ENCODE results near the gene MMRN2.
"Not testable (repeated sequence)": the region's sequence is repeated elsewhere in the genome, so short reads cannot be mapped to it uniquely, and the experiment has no call there.

The MMRN2 gene

DNA sequence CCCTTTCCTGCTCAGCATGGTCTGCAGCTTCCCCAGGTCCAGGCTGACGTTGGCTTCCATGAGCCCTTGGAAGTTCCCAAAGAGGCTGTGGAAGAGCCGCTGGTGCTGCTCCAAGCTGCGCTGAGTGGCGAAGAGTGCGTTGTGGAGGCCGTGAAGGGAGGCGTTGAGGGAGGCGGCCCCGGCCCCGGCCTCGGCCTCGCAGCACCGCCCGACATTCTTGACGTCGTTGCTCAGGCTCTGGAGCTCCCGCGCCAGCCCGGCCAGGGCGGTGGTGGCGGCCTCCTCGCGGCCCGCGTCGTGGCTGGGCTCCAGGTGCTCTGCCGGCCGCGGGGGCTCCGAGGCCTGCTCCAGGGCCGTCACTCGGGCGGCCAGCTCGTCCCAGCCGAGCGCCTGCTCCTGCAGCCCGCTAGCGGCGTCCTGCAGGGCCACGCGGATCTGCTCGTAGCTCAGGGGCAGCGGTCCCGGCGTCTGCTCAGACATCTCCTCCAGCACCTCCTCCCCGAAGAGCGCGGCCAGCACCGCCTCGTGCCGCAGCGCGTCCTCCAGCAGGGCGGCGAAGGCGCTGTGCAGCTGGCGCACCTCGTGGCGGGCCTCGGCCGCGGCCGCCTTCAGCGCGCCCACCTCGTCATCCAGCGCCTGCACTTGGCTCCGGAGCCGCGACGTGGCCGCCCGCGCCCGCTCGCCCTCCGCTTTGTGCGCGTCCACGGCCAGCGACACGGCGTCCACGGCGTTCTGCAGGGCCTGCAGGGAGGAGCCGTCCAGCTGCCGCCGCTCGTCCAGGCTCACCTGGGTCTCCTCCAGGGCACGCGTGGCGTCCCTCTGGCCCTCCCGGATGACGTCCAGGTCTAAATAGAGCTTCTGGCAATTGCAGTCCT, 14.7 kb downstream of the MMRN2 start:
- H3K4me3 ChIP-seq (ENCODE audit: low read depth, low read length) = no peak overlapping the region
- TF ChIP-seq, protein P1, sequence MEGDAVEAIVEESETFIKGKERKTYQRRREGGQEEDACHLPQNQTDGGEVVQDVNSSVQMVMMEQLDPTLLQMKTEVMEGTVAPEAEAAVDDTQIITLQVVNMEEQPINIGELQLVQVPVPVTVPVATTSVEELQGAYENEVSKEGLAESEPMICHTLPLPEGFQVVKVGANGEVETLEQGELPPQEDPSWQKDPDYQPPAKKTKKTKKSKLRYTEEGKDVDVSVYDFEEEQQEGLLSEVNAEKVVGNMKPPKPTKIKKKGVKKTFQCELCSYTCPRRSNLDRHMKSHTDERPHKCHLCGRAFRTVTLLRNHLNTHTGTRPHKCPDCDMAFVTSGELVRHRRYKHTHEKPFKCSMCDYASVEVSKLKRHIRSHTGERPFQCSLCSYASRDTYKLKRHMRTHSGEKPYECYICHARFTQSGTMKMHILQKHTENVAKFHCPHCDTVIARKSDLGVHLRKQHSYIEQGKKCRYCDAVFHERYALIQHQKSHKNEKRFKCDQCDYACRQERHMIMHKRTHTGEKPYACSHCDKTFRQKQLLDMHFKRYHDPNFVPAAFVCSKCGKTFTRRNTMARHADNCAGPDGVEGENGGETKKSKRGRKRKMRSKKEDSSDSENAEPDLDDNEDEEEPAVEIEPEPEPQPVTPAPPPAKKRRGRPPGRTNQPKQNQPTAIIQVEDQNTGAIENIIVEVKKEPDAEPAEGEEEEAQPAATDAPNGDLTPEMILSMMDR (IDR thresholded peaks at IDR 0.05; ENCODE audit: control insufficient read depth, extremely low read depth, insufficient read depth) = no peak
- DNase-seq (ENCODE audit: low read depth) = no peak

DNA sequence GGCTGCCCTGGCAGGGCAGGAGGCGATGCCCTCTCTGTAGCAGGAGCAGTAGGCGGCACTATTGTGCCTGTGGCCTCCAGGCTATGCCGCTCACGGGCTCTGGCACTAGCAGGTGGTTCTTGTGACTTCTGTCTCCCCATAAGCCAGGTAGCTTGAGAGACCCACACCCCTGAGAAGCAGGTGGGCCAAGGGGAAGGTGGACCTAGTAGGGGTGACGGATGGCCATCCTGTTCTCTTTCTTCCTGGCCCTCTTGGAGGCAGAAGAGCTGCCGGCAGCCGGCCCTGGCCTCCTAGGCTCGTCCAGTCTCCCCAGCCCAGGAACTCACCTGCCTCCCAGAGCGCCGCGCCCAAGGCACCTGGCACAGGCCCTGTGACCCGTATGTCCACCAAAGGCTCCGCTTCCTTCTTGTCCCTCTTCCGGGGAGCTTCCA, 15.4 kb downstream of the MMRN2 start:
- DNase-seq (ENCODE audit: low read depth) = no peak
- TF ChIP-seq, protein P1 (IDR thresholded peaks at IDR 0.05; ENCODE audit: control insufficient read depth, extremely low read depth, insufficient read depth) = no peak

DNA sequence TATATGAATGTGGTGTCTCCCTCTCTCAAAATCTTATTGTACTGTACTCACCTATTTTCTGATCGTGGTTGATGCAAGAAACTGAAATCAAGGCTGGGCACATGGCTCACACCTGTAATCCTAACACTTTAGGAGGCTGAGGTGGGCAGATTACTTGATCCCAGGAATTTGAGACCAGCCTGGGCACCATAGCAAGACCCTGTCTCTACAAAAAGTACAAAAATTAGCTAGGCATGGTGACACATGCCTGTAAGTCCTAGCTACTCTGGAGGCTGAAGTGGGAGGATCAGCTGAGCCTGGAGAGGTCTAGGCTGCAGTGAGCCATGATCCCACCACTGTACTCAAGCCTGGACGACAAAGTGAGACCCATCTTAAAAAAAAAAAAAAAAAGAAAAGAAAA, 16.0 kb downstream of the MMRN2 start:
- no peak for DNase-seq (ENCODE audit: low read depth)
- TF ChIP-seq, protein P1 (IDR thresholded peaks at IDR 0.05; ENCODE audit: control insufficient read depth, extremely low read depth, insufficient read depth) = no peak
- H3K4me3 ChIP-seq (ENCODE audit: low read depth, low read length) = no peak overlapping the region

More for the DNA sequence above, 15.4 kb downstream of the MMRN2 start:
- no peak overlapping the region for H3K4me3 ChIP-seq (ENCODE audit: low read depth, low read length)

DNA sequence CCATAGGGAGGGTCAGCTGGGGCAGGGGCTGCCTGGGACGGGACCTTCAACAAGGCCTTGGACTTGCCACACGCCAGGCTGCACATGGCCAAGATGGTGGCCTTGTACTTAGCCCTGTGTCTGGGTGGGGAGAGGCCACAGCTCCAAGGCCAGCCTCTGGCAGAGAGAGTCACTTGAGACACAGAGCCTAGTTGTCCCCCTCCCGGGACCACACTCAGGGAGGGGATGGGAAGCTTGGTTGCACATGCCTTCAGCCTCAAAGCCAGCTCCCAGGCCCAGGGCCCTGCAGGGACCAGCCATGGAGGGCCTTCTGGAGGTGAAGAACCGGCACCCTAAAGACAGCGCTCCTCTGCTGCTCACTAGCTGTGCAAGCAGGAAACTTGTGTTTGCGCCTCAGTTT, 16.7 kb downstream of the MMRN2 start:
- TF ChIP-seq, protein P1 (IDR thresholded peaks at IDR 0.05; ENCODE audit: control insufficient read depth, extremely low read depth, insufficient read depth) = no peak
- DNase-seq (ENCODE audit: low read depth) = no peak

DNA sequence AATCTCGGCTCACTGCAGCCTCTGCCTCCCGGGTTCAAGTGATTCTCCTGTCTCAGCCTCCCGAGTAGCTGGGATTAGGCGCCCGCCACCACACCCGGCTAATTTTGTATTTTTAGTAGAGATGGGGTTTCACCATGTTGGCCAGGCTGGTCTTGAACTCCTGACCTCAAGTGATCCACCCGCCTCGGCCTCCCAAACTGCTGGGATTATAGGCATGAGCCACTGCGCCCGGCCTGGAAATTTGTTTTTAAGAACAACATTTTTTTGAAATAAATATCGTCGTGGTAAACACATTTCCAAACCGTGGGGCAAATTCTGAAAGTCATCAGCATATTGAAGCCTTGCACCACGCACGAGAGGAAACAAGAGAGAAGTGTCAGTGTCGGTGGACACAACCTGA, 17.3 kb downstream of the MMRN2 start:
- DNase-seq (ENCODE audit: low read depth); H3K4me3 ChIP-seq (ENCODE audit: low read depth, low read length): not testable (repeated sequence)

More for the DNA sequence above, 16.7 kb downstream of the MMRN2 start:
- H3K4me3 ChIP-seq (ENCODE audit: low read depth, low read length) = no peak overlapping the region

DNA sequence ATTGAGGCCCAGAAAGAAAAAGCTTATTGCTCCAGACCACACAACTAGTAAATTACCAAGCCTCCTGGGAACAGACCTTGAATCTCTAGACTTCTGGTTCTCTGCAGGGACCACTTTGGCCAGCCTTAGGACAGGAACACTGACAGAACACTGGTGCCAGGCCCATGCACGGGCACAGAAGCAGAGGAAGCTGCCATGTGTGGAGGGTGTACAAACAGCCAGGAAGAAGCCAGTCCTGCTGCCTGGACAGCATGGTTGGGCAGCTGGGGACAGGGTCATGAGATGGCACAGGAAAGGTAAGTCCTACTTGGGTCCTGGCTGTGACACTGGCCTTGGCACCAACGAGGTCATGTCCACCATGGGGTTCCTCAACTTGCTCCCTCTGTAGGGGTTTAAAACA, 19.2 kb downstream of the MMRN2 start:
- DNase-seq (ENCODE audit: low read depth) = no peak
- TF ChIP-seq, protein P1 (IDR thresholded peaks at IDR 0.05; ENCODE audit: control insufficient read depth, extremely low read depth, insufficient read depth) = no peak
- H3K4me3 ChIP-seq (ENCODE audit: low read depth, low read length) = no peak overlapping the region

DNA sequence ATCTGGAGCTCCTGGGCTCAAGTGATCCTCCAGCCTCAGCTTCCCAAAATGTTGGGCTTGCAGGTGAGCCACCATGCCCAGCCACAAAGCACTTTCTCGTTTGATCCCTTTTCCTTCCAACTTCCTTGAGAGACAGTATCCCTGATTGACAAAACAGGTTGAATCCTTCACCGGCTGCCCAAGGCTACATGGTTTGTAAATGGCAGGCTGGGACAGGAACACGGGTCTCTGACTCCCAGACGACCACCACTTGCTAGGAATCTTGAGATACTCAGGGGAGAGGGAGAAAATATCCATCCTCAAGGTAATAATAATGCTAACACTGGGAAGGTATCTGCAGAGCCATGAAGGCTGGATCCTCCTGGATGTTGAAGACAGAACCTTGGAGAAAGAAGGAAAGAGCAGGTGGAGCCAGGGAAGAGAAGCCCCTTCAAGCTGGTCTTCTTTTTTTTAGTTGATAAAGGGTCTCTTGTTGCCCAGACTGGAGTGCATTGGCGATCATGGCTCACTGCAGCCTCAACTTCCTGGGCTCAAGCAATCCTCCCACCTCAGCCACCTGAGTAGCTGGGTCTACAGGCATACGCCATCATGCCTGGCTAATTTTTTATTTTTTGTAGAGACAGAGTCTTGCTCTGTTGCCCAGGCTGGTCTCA, 19.8 kb downstream of the MMRN2 start:
- TF ChIP-seq, protein P1 (IDR thresholded peaks at IDR 0.05; ENCODE audit: control insufficient read depth, extremely low read depth, insufficient read depth) = no peak
- no peak overlapping the region for H3K4me3 ChIP-seq (ENCODE audit: low read depth, low read length)
- DNase-seq (ENCODE audit: low read depth) = no peak

All from LNCaP clone FGC (cell line).